ENCODE measurements around the gene ZNF69. TPM values are rescaled to one million over a fixed set of nuclear protein-coding genes. Genes with fewer than 3 reads are reported as not detected.

Gene ZNF69
- total and polyA plus RNA-seq, 2 of the 13 experiments (the other 11 are each of a cell fraction or from before 2014, with no cell fraction given): 9.6 to 21.0 TPM

- no peak for FAIRE-seq
- peaks cover 5 to 41% of the 10 kb centered on the region in 2 experiments; a peak in 4 of 5 replicates for H3K36me3 ChIP-seq (replicated peaks in 1 of 2; ENCODE audit: control insufficient read depth in 1 of 2, insufficient read depth in 2 of 2, low read length in 2 of 2)
- POLR2A ChIA-PET: no interaction called here
These were observed 55.2 kb downstream of the ZNF69 start for GRCh38 chr19:11942843-11943108.

More at GRCh38 chr19:11942843-11943108, 55.2 kb downstream of the ZNF69 start:
- TF ChIP-seq TIGD3 (CRISPR knock-in tag; IDR thresholded peaks at IDR 0.05; ENCODE audit: borderline replicate concordance) (no peak), ZNF609 (CRISPR knock-in tag; IDR thresholded peaks at IDR 0.05; ENCODE audit: borderline replicate concordance) (no peak), ZMAT3 (CRISPR knock-in tag; conservative IDR thresholded peaks at IDR 0.05) (no peak), PITX1 (CRISPR knock-in tag; IDR thresholded peaks at IDR 0.05) (no peak), SP140L (CRISPR knock-in tag; IDR thresholded peaks at IDR 0.05; ENCODE audit: borderline replicate concordance) (no peak), STAT5B (CRISPR knock-in tag; IDR thresholded peaks at IDR 0.05) (no peak), JUNB (CRISPR knock-in tag; IDR thresholded peaks at IDR 0.05; ENCODE audit: borderline replicate concordance) (no peak), BORCS8-MEF2B (CRISPR knock-in tag; IDR thresholded peaks at IDR 0.05) (no peak), MIXL1 (CRISPR knock-in tag; IDR thresholded peaks at IDR 0.05) (no peak), ZNF350 (CRISPR knock-in tag; IDR thresholded peaks at IDR 0.05; ENCODE audit: borderline replicate concordance, low read depth) (no peak)
- intact Hi-C loops (cut with micrococcal nuclease; ENCODE audit: unreplicated experiment) (no loop called here), in situ Hi-C loops (cut with HindIII; ENCODE audit: extremely low pct_ligation_motif_present, low pct_unique_long_range_greater_than_20kb) (no loop called here)
- DNase-seq (ENCODE audit: low spot score) (no peak), ATAC-seq (no peak)
- H3K9me3 ChIP-seq (ENCODE audit: low read length): peaks cover 21% of the 10 kb centered on the region
- CTCF ChIA-PET (ENCODE audit: low intra/inter-chr PET ratio, low total read pairs): no interaction called here
- peaks cover 27% of the 10 kb centered on the region for H3K79me2 ChIP-seq (ENCODE audit: insufficient read depth, low read length)
- H3K9ac ChIP-seq (ENCODE audit: insufficient read depth, low read depth, low read length): no peak overlapping the region
- H3K27me3 ChIP-seq (ENCODE audit: control insufficient read depth in 1 of 2, insufficient read depth in 2 of 2, low read length in 2 of 2): no peaks in the 10 kb centered on the region
- H3K4me3 ChIP-seq (replicated peaks in 1 of 3; ENCODE audit: insufficient read depth in 1 of 3, low read depth in 2 of 3, low read length in 3 of 3): no peak overlapping the region
- H3K4me1 ChIP-seq (ENCODE audit: insufficient read depth, low read length): no peaks in the 10 kb centered on the region
- no peak overlapping the region for H2AFZ ChIP-seq (ENCODE audit: low read length)
- H4K20me1 ChIP-seq (ENCODE audit: insufficient read depth, low read length): no peaks in the 10 kb centered on the region; the same call in 1 of the 2 replicates
- BruUV-seq (replicated peaks): no TSS peak
- no peak overlapping the region for H3K27ac ChIP-seq (ENCODE audit: extremely low read length, insufficient read depth, low read length)
- H3K4me2 ChIP-seq (ENCODE audit: low read depth, low read length): no peak overlapping the region
